Measurements from ENCODE around the gene TACC2. TPM values are rescaled to one million over a fixed set of nuclear protein-coding genes. Genes with fewer than 3 reads are reported as not detected.

Gene TACC2
- total and polyA plus RNA-seq, 2 donors (not counting 1 experiment from before 2014, with no cell fraction given): not detected

DNA sequence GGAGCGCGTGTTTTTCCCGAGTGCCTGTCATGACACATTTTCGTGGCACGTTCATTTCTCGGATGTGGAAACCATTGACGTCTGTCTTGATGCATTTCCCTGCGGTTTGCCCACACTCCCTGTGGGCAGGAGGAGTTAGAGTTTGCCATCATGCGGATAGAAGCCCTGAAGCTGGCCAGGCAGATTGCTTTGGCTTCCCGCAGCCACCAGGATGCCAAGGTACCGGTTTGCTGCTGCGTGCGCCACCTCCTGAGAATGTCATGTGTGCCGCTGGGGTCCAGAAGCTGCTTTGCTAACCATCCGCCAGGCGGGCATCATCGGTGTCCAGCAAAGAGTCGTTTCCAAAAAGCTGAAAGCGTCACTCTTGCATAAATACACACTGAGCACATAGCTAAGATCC is 241.3 kb downstream of the TACC2 start:
- Mint-ChIP-seq H3K27ac (no peak overlapping the region), H3K4me3 (no peak overlapping the region), H3K4me1 (no peaks in the 10 kb centered on the region), H3K9me3 (ENCODE audit: insufficient read depth) (no peaks in the 10 kb centered on the region), H3K27me3 (peaks cover 16% of the 10 kb centered on the region)
- DNase-seq (no peak), ATAC-seq (ENCODE audit: low read depth) (no peak)
- no peaks in the 10 kb centered on the region for H3K36me3 ChIP-seq (replicated peaks in 1 of 2; ENCODE audit: control extremely low read depth in 1 of 2, control insufficient read depth in 1 of 2, extremely low read depth in 1 of 2, insufficient read depth in 2 of 2, low read length in 1 of 2)
- H3K79me2 ChIP-seq (ENCODE audit: control insufficient read depth, insufficient read depth, low read length): no peaks in the 10 kb centered on the region
- H3K27me3 ChIP-seq (replicated peaks in 1 of 4; ENCODE audit: control extremely low read depth in 1 of 4, control insufficient read depth in 3 of 4, insufficient read depth in 4 of 4, low read length in 3 of 4): peaks cover 0 to 6% (median 0%) of the 10 kb centered on the region in 4 experiments
- ChIA-PET CTCF (no interaction called here), POLR2A (no interaction called here)
- H3K4me3 ChIP-seq (ENCODE audit: control extremely low read depth in 1 of 5, extremely low read depth in 1 of 5, insufficient read depth in 1 of 5, low read depth in 2 of 5, low read length in 4 of 5): no peak overlapping the region
- H2AFZ ChIP-seq (ENCODE audit: insufficient read depth, low read depth, low read length, poor library complexity, severe bottlenecking): no peak overlapping the region
- H3K4me1 ChIP-seq (ENCODE audit: control insufficient read depth in 2 of 2, insufficient read depth in 2 of 2, low read length in 2 of 2): no peaks in the 10 kb centered on the region
- no peak overlapping the region for H3K27ac ChIP-seq (ENCODE audit: low read length in 2 of 2)
- WGBS (ENCODE audit: insufficient coverage): 95% methylated on average over 18 of the region's 19 CpGs
- H3K9ac ChIP-seq (ENCODE audit: low read length): no peak overlapping the region
- TF ChIP-seq, protein P1, sequence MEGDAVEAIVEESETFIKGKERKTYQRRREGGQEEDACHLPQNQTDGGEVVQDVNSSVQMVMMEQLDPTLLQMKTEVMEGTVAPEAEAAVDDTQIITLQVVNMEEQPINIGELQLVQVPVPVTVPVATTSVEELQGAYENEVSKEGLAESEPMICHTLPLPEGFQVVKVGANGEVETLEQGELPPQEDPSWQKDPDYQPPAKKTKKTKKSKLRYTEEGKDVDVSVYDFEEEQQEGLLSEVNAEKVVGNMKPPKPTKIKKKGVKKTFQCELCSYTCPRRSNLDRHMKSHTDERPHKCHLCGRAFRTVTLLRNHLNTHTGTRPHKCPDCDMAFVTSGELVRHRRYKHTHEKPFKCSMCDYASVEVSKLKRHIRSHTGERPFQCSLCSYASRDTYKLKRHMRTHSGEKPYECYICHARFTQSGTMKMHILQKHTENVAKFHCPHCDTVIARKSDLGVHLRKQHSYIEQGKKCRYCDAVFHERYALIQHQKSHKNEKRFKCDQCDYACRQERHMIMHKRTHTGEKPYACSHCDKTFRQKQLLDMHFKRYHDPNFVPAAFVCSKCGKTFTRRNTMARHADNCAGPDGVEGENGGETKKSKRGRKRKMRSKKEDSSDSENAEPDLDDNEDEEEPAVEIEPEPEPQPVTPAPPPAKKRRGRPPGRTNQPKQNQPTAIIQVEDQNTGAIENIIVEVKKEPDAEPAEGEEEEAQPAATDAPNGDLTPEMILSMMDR (IDR thresholded peaks at IDR 0.05): no peak
- TF ChIP-seq EZH2 (IDR thresholded peaks at IDR 0.05; ENCODE audit: borderline replicate concordance, insufficient read depth, low read depth, low read length, poor library complexity, severe bottlenecking): no peak
- no peak overlapping the region for H3K4me2 ChIP-seq (replicated peaks; ENCODE audit: low read depth, low read length, poor library complexity, severe bottlenecking)
- H3K9me3 ChIP-seq (ENCODE audit: control extremely low read depth in 1 of 3, control insufficient read depth in 2 of 3, insufficient read depth in 1 of 3, low read length in 2 of 3): no peaks in the 10 kb centered on the region
- H4K20me1 ChIP-seq (ENCODE audit: control insufficient read depth, insufficient read depth, low read length, poor library complexity, severe bottlenecking): no peaks in the 10 kb centered on the region
- intact Hi-C loops (cut with micrococcal nuclease): no loop called here

DNA sequence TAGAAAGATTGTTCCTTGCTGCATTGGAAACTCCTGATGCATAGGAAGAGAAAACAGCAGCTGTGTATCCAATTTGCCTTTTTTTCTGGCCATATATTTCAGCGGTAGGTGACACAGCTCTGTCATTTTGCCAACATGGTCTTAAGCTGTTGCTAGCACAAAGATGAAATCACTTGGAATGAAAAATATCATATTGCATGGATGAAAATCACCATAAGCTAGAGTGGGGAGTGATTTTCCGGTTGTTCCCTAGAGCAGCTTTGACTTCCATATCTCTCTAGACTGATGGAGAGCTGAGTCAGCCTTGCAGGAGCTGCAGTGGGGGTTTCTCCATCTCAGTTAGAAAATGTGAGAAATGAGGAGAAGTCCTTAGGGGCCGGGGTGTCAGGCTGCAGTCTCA is 243.8 kb downstream of the TACC2 start:
- H3K36me3 ChIP-seq (replicated peaks in 1 of 2; ENCODE audit: control extremely low read depth in 1 of 2, control insufficient read depth in 1 of 2, extremely low read depth in 1 of 2, insufficient read depth in 2 of 2, low read length in 1 of 2): no peaks in the 10 kb centered on the region
- Mint-ChIP-seq H3K27ac (no peak overlapping the region), H3K27me3 (peaks cover 3% of the 10 kb centered on the region), H3K4me3 (no peak overlapping the region), H3K4me1 (no peaks in the 10 kb centered on the region), H3K9me3 (ENCODE audit: insufficient read depth) (no peaks in the 10 kb centered on the region)
- H3K4me2 ChIP-seq (replicated peaks; ENCODE audit: low read depth, low read length, poor library complexity, severe bottlenecking): no peak overlapping the region
- no peaks in the 10 kb centered on the region for H4K20me1 ChIP-seq (ENCODE audit: control insufficient read depth, insufficient read depth, low read length, poor library complexity, severe bottlenecking)
- intact Hi-C loops (cut with micrococcal nuclease): no loop called here
- 100% methylated on average over 1 of the region's 3 CpGs for WGBS (ENCODE audit: insufficient coverage)
- no peaks in the 10 kb centered on the region for H3K79me2 ChIP-seq (ENCODE audit: control insufficient read depth, insufficient read depth, low read length)
- H3K4me1 ChIP-seq (ENCODE audit: control insufficient read depth in 2 of 2, insufficient read depth in 2 of 2, low read length in 2 of 2): no peaks in the 10 kb centered on the region
- ATAC-seq (ENCODE audit: low read depth) (no peak), DNase-seq (no peak)
- CTCF ChIA-PET: no interaction called here
- no peaks in the 10 kb centered on the region for H3K27me3 ChIP-seq (replicated peaks in 1 of 4; ENCODE audit: control extremely low read depth in 1 of 4, control insufficient read depth in 3 of 4, insufficient read depth in 4 of 4, low read length in 3 of 4)
- H3K9me3 ChIP-seq (ENCODE audit: control extremely low read depth in 1 of 3, control insufficient read depth in 2 of 3, insufficient read depth in 1 of 3, low read length in 2 of 3): no peaks in the 10 kb centered on the region
- no peak for TF ChIP-seq EZH2 (IDR thresholded peaks at IDR 0.05; ENCODE audit: borderline replicate concordance, insufficient read depth, low read depth, low read length, poor library complexity, severe bottlenecking)
- TF ChIP-seq, protein P1 (IDR thresholded peaks at IDR 0.05): no peak
- H3K4me3 ChIP-seq (ENCODE audit: control extremely low read depth in 1 of 5, extremely low read depth in 1 of 5, insufficient read depth in 1 of 5, low read depth in 2 of 5, low read length in 4 of 5): no peak overlapping the region
- H3K27ac ChIP-seq (ENCODE audit: low read length in 2 of 2): no peak overlapping the region
- POLR2A ChIA-PET: no interaction called here
- no peak overlapping the region for H2AFZ ChIP-seq (ENCODE audit: insufficient read depth, low read depth, low read length, poor library complexity, severe bottlenecking)
- no peak overlapping the region for H3K9ac ChIP-seq (ENCODE audit: low read length)

Measured in B cell (primary cell).